ENCODE measurements around the gene GTF3C4.

The GTF3C4 gene

DNA sequence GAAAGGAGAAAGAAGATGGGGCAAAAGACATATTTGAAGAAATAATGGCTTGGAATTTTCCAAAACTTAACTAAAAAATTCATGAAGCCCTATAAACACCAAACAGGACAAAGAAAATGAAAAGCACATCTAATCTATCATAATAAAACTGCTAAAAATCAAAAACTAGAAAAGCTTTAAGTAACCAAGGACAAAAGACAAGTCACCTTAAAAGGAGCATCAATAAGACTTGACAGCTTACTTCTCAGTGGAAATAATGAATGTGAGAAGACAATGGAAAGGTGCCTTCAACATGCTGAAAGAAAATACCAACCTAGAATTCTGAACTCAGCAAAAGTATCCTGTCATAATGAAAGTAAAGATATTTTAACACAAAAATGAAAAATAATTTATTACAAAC, 27.0 kb downstream of the GTF3C4 start:
- H3K9me3 ChIP-seq (ENCODE audit: insufficient read depth, low read length) = peaks cover 34% of the 10 kb centered on the region
- H3K36me3 ChIP-seq (ENCODE audit: insufficient read depth, insufficient read length, low read length) = no peaks in the 10 kb centered on the region
- H3K4me3 ChIP-seq (ENCODE audit: insufficient read length, low read depth) = no peak overlapping the region
- no peak for DNase-seq (ENCODE audit: low read depth, low spot score)
- no peak for TF ChIP-seq ZNF274 (IDR thresholded peaks at IDR 0.05; ENCODE audit: low read depth, low read length)
- no peak for TF ChIP-seq SUZ12 (IDR thresholded peaks at IDR 0.05; ENCODE audit: extremely low read depth, insufficient read depth, insufficient read length)
- no peak for TF ChIP-seq YY1 (IDR thresholded peaks at IDR 0.05; ENCODE audit: insufficient read depth, insufficient read length)
- H3K27me3 ChIP-seq (ENCODE audit: insufficient read depth, insufficient read length) = no peaks in the 10 kb centered on the region
- no peaks in the 10 kb centered on the region for H3K4me1 ChIP-seq (ENCODE audit: insufficient read depth, insufficient read length)
- no peak overlapping the region for H3K9ac ChIP-seq (ENCODE audit: insufficient read length, low read depth)

- TF ChIP-seq YY1 (IDR thresholded peaks at IDR 0.05; ENCODE audit: insufficient read depth, insufficient read length) (no peak), SUZ12 (IDR thresholded peaks at IDR 0.05; ENCODE audit: extremely low read depth, insufficient read depth, insufficient read length) (no peak), ZNF274 (IDR thresholded peaks at IDR 0.05; ENCODE audit: low read depth, low read length) (no peak)
- Histone ChIP-seq H3K4me1 (ENCODE audit: insufficient read depth, insufficient read length) (no peaks in the 10 kb centered on the region), H3K4me3 (ENCODE audit: insufficient read length, low read depth) (no peak overlapping the region), H3K9me3 (ENCODE audit: insufficient read depth, low read length) (peaks cover 42% of the 10 kb centered on the region), H3K36me3 (ENCODE audit: insufficient read depth, insufficient read length, low read length) (no peaks in the 10 kb centered on the region), H3K27me3 (ENCODE audit: insufficient read depth, insufficient read length) (no peaks in the 10 kb centered on the region), H3K9ac (ENCODE audit: insufficient read length, low read depth) (no peak overlapping the region)
- no peak for DNase-seq (ENCODE audit: low read depth, low spot score)
Measured at GRCh38 chr9:132698989-132699388, 28.7 kb downstream of the GTF3C4 start.

DNA sequence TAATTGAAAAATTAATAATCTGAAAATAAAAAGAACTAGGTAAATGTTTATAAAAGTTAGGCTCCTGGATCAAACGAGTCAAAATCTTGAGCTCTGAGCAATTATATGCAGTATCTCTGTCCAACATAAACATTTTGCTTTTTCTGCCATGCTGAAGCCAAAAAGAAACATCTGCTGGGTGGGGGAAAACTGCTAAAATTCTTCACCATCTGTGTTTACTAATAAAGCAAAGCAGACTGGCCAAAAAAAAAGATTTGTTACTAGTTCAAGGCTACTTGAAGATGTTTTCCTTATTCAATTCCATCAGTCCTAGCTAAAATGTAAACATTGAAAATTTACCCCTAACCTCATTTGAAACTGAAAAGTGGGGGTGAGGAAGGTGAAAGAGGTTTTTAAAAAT, 29.7 kb downstream of the GTF3C4 start:
- no peak for DNase-seq (ENCODE audit: low read depth, low spot score)
- Histone ChIP-seq H3K9me3 (ENCODE audit: insufficient read depth, low read length) (peaks cover 40% of the 10 kb centered on the region), H3K9ac (ENCODE audit: insufficient read length, low read depth) (no peak overlapping the region), H3K4me1 (ENCODE audit: insufficient read depth, insufficient read length) (no peaks in the 10 kb centered on the region), H3K4me3 (ENCODE audit: insufficient read length, low read depth) (no peak overlapping the region), H3K27me3 (ENCODE audit: insufficient read depth, insufficient read length) (no peaks in the 10 kb centered on the region), H3K36me3 (ENCODE audit: insufficient read depth, insufficient read length, low read length) (no peaks in the 10 kb centered on the region)
- no peak for TF ChIP-seq ZNF274 (IDR thresholded peaks at IDR 0.05; ENCODE audit: low read depth, low read length)
- no peak for TF ChIP-seq YY1 (IDR thresholded peaks at IDR 0.05; ENCODE audit: insufficient read depth, insufficient read length)
- TF ChIP-seq SUZ12 (IDR thresholded peaks at IDR 0.05; ENCODE audit: extremely low read depth, insufficient read depth, insufficient read length) = no peak

DNA sequence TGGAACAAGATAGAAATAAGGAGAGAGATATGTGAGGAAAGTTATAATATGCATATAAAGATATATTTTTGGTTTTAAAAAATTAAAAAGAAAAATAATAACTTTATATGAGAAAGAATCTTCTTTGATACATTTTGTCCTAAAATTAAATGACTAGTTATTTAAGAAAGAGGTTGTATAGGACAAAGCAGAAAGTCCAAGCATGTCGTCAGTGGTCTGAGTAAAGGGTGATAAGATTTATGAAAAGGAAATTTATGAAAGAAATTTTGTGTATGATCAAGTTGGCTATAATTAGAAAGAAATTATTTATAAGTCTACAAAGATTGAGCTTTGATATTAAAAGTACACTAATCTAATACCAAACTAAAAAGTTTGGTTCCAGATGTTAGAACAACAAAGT, 32.0 kb downstream of the GTF3C4 start:
- Histone ChIP-seq H3K9me3 (ENCODE audit: insufficient read depth, low read length) (peaks cover 29% of the 10 kb centered on the region), H3K9ac (ENCODE audit: insufficient read length, low read depth) (no peak overlapping the region), H3K4me3 (ENCODE audit: insufficient read length, low read depth) (no peak overlapping the region), H3K36me3 (ENCODE audit: insufficient read depth, insufficient read length, low read length) (no peaks in the 10 kb centered on the region), H3K4me1 (ENCODE audit: insufficient read depth, insufficient read length) (no peaks in the 10 kb centered on the region), H3K27me3 (ENCODE audit: insufficient read depth, insufficient read length) (no peaks in the 10 kb centered on the region)
- TF ChIP-seq SUZ12 (IDR thresholded peaks at IDR 0.05; ENCODE audit: extremely low read depth, insufficient read depth, insufficient read length) = no peak
- no peak for TF ChIP-seq YY1 (IDR thresholded peaks at IDR 0.05; ENCODE audit: insufficient read depth, insufficient read length)
- no peak for TF ChIP-seq ZNF274 (IDR thresholded peaks at IDR 0.05; ENCODE audit: low read depth, low read length)
- DNase-seq (ENCODE audit: low read depth, low spot score) = no peak

GRCh38 chr9:132703336-132703735, 33.1 kb downstream of the GTF3C4 start:
- Histone ChIP-seq H3K27me3 (ENCODE audit: insufficient read depth, insufficient read length) (no peaks in the 10 kb centered on the region), H3K36me3 (ENCODE audit: insufficient read depth, insufficient read length, low read length) (no peaks in the 10 kb centered on the region), H3K4me1 (ENCODE audit: insufficient read depth, insufficient read length) (no peaks in the 10 kb centered on the region), H3K4me3 (ENCODE audit: insufficient read length, low read depth) (no peak overlapping the region), H3K9ac (ENCODE audit: insufficient read length, low read depth) (no peak overlapping the region), H3K9me3 (ENCODE audit: insufficient read depth, low read length) (peaks cover 18% of the 10 kb centered on the region)
- no peak for DNase-seq (ENCODE audit: low read depth, low spot score)
- TF ChIP-seq ZNF274 (IDR thresholded peaks at IDR 0.05; ENCODE audit: low read depth, low read length) (no peak), SUZ12 (IDR thresholded peaks at IDR 0.05; ENCODE audit: extremely low read depth, insufficient read depth, insufficient read length) (no peak), YY1 (IDR thresholded peaks at IDR 0.05; ENCODE audit: insufficient read depth, insufficient read length) (no peak)

DNA sequence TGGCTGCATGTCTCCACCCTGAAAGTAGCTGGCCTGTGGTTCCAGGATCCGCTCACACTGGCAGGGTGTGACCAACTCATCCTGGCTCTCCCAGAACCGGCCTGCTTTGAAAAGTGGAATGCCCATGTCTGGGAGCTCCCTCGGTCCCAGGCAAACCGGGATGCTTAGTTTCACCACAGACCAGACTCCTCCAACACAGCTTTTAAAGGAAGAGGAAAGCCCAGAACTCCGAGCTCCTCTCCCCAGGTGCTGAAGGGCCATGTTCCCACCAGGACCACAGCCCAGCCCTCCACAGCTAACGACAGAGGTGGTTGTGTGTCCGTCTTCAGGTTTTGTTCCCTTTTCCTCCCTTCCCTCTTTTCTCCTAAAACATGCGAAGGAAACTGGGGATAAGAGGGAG, 38.0 kb downstream of the GTF3C4 start:
- no peaks in the 10 kb centered on the region for H3K27me3 ChIP-seq (ENCODE audit: insufficient read depth, insufficient read length)
- no peaks in the 10 kb centered on the region for H3K9me3 ChIP-seq (ENCODE audit: insufficient read depth, low read length)
- H3K36me3 ChIP-seq (ENCODE audit: insufficient read depth, insufficient read length, low read length) = no peaks in the 10 kb centered on the region
- no peak overlapping the region for H3K9ac ChIP-seq (ENCODE audit: insufficient read length, low read depth)
- no peaks in the 10 kb centered on the region for H3K4me1 ChIP-seq (ENCODE audit: insufficient read depth, insufficient read length)
- no peak overlapping the region for H3K4me3 ChIP-seq (ENCODE audit: insufficient read length, low read depth)
- TF ChIP-seq YY1 (IDR thresholded peaks at IDR 0.05; ENCODE audit: insufficient read depth, insufficient read length) (no peak), ZNF274 (IDR thresholded peaks at IDR 0.05; ENCODE audit: low read depth, low read length) (no peak), SUZ12 (IDR thresholded peaks at IDR 0.05; ENCODE audit: extremely low read depth, insufficient read depth, insufficient read length) (no peak)
- DNase-seq (ENCODE audit: low read depth, low spot score) = no peak

- no peak overlapping the region for H3K4me3 ChIP-seq (ENCODE audit: insufficient read length, low read depth)
- TF ChIP-seq YY1 (IDR thresholded peaks at IDR 0.05; ENCODE audit: insufficient read depth, insufficient read length) (no peak), SUZ12 (IDR thresholded peaks at IDR 0.05; ENCODE audit: extremely low read depth, insufficient read depth, insufficient read length) (no peak), ZNF274 (IDR thresholded peaks at IDR 0.05; ENCODE audit: low read depth, low read length) (no peak)
- H3K27me3 ChIP-seq (ENCODE audit: insufficient read depth, insufficient read length) = no peaks in the 10 kb centered on the region
- no peak overlapping the region for H3K9ac ChIP-seq (ENCODE audit: insufficient read length, low read depth)
- H3K36me3 ChIP-seq (ENCODE audit: insufficient read depth, insufficient read length, low read length) = no peaks in the 10 kb centered on the region
- H3K9me3 ChIP-seq (ENCODE audit: insufficient read depth, low read length) = no peaks in the 10 kb centered on the region
- H3K4me1 ChIP-seq (ENCODE audit: insufficient read depth, insufficient read length) = no peaks in the 10 kb centered on the region
- DNase-seq (ENCODE audit: low read depth, low spot score) = no peak
Measured at GRCh38 chr9:132708769-132709430, 38.6 kb downstream of the GTF3C4 start.
